Keratinocyte (primary cell): ENCODE results near the gene NDUFA11. TPM values are rescaled to one million over a fixed set of nuclear protein-coding genes. Genes with fewer than 3 reads are reported as not detected.
"Not testable (repeated sequence)": the region's sequence is repeated elsewhere in the genome, so short reads cannot be mapped to it uniquely, and the experiment has no call there.

Experiments
- DNase-seq: peaks from one replicate; pipeline ENCODE4 v3.0.0-alpha.2; 2011; ENCODE audit warnings: low read depth, missing footprints, low spot score
- FAIRE-seq: peaks from 2 replicates; lab custom pipeline; 2011; peaks lifted over from hg19 to GRCh38; lab: Jason Lieb, UNC
- H2AFZ ChIP-seq: 2 replicates; pipeline ENCODE4 v1.6.0; 2012; ENCODE audit warnings: low read length, control low read depth, inconsistent platforms; ENCODE audit not compliant: control insufficient read depth
- H3K27ac ChIP-seq: 2 replicates; pipeline ENCODE4 v1.5.1; 2011; ENCODE audit warnings: low read length; ENCODE audit not compliant: control insufficient read depth, insufficient read depth
- H3K27me3 ChIP-seq: 3 replicates; pipeline ENCODE4 v1.6.0; 2011; ENCODE audit warnings: low read length; ENCODE audit not compliant: control insufficient read depth, insufficient read depth; ENCODE audit errors: extremely low read depth
- H3K36me3 ChIP-seq, 2 experiments: 2 replicates in 1 of 2; 3 replicates in 1 of 2; pipeline ENCODE4 v1.5.1; 2011; ENCODE audit warnings: low read length in 2 of 2, mild to moderate bottlenecking in 1 of 2; ENCODE audit not compliant: control insufficient read depth in 2 of 2, insufficient read depth in 2 of 2; ENCODE audit errors: extremely low read depth in 1 of 2
- H3K4me1 ChIP-seq: 3 replicates; pipeline ENCODE4 v1.5.1; 2011; ENCODE audit warnings: low read length; ENCODE audit not compliant: control insufficient read depth, insufficient read depth; ENCODE audit errors: extremely low read depth
- H3K4me2 ChIP-seq: 3 replicates; pipeline ENCODE4 v1.6.0; 2011; ENCODE audit warnings: low read depth, low read length; ENCODE audit not compliant: control insufficient read depth, insufficient read depth; ENCODE audit errors: extremely low read depth
- H3K4me3 ChIP-seq, 3 experiments: fragments of 200-600 bp in 1 of 3; sonication (generic) in 1 of 3; 2 replicates in 2 of 3; 3 replicates in 1 of 3; pipeline ENCODE4 v1.5.1; 2011 to 2016; ENCODE audit warnings: low read length in 3 of 3, mild to moderate bottlenecking in 3 of 3, control low read depth in 2 of 3, inconsistent platforms in 1 of 3, low read depth in 1 of 3, mixed read lengths in 1 of 3, mixed run types in 1 of 3, moderate library complexity in 1 of 3; ENCODE audit not compliant: control insufficient read depth in 2 of 3, insufficient read depth in 2 of 3; ENCODE audit errors: extremely low read depth in 1 of 3
- H3K79me2 ChIP-seq: 2 replicates; pipeline ENCODE4 v1.6.0; 2012; ENCODE audit warnings: low read length; ENCODE audit not compliant: control insufficient read depth, insufficient read depth
- H3K9ac ChIP-seq: 3 replicates; pipeline ENCODE4 v1.6.0; 2011; ENCODE audit warnings: low read length; ENCODE audit not compliant: control insufficient read depth, insufficient read depth; ENCODE audit errors: extremely low read depth
- H3K9me1 ChIP-seq: 3 replicates; pipeline ENCODE4 v1.6.0; 2011; ENCODE audit warnings: low read length; ENCODE audit not compliant: control insufficient read depth, insufficient read depth; ENCODE audit errors: extremely low read depth
- H3K9me3 ChIP-seq: 2 replicates; pipeline ENCODE4 v1.5.1; 2012; ENCODE audit warnings: low read depth, low read length; ENCODE audit not compliant: control insufficient read depth
- H4K20me1 ChIP-seq: 3 replicates; pipeline ENCODE4 v1.6.0; 2011; ENCODE audit warnings: low read length; ENCODE audit not compliant: control insufficient read depth, insufficient read depth; ENCODE audit errors: extremely low read depth
- CTCF ChIP-seq, 3 experiments: IDR thresholded peaks in 1 of 3; conservative IDR thresholded peaks in 1 of 3; optimal IDR thresholded peaks in 1 of 3; 2 replicates in 2 of 3; 3 replicates in 1 of 3; pipeline versions ENCODE3 to v1.5.1; 2011; ENCODE audit warnings: low read length in 3 of 3, mild to moderate bottlenecking in 3 of 3, moderate library complexity in 2 of 3, control low read depth in 1 of 3, inconsistent platforms in 1 of 3; ENCODE audit not compliant: insufficient read depth in 2 of 3; ENCODE audit errors: extremely low read depth in 1 of 3
- EZH2 ChIP-seq: IDR thresholded peaks from one replicate; pipeline ENCODE4 v1.6.1; 2012; ENCODE audit warnings: inconsistent platforms, mild to moderate bottlenecking, low read length, moderate library complexity
- dilution Hi-C: fragments of 300-500 bp; cut with MboI; formaldehyde crosslinking; loops from one replicate; pipeline ENCODE4 v1.7.0; 2020; ENCODE audit warnings: low sequenced_read_pairs; ENCODE audit not compliant: extremely low pct_ligation_motif_present
- polyA plus RNA-seq, 5 experiments: library from polyadenylated mRNA; depleted of rRNA in 3 of 5; stranded (reverse) in 3 of 5; stranded (forward) in 1 of 5; unstranded in 1 of 5; fragments of >200 nt; gene quantifications; 1 replicate in 1 of 5; 2 replicates in 3 of 5; 3 replicates in 1 of 5; pipeline versions ENCODE4 v1.2.1 to v1.2.3, GENCODE V29; 2011 to 2012; ENCODE audit warnings: missing spikeins in 2 of 5, low read depth in 1 of 5, low replicate concordance in 1 of 5

The NDUFA11 gene
- polyA plus RNA-seq, 1 donor (not counting 4 experiments of a cell fraction or from before 2014, with no cell fraction given), result 122 TPM

GRCh38 chr19:5877427-5877826 lies 26.2 kb downstream of the NDUFA11 start:
- Histone ChIP-seq H3K4me2 (no peak overlapping the region), H4K20me1 (no peaks in the 10 kb centered on the region), H3K9ac (no peak overlapping the region), H2AFZ (no peak overlapping the region), H3K79me2 (no peaks in the 10 kb centered on the region), H3K4me3 (no peak overlapping the region), H3K4me1 (peaks cover 12% of the 10 kb centered on the region), H3K9me1 (no peaks in the 10 kb centered on the region), H3K36me3 (no peaks in the 10 kb centered on the region), H3K9me3 (no peaks in the 10 kb centered on the region), H3K27me3 (peaks cover 9% of the 10 kb centered on the region), H3K27ac (no peak overlapping the region)
- dilution Hi-C loops, result no loop called here
- no peak for TF ChIP-seq CTCF (optimal IDR thresholded peaks at IDR 0.05 in 1 of 3, IDR thresholded peaks at IDR 0.05 in 1 of 3, conservative IDR thresholded peaks at IDR 0.05 in 1 of 3; ENCODE audit: extremely low read depth in 1 of 3, insufficient read depth in 2 of 3, low read length in 3 of 3)
- TF ChIP-seq EZH2, result no peak
- no peak for FAIRE-seq
- no peak for DNase-seq

GRCh38 chr19:5874496-5874895 lies 29.1 kb downstream of the NDUFA11 start:
- H3K9ac ChIP-seq, H3K4me2 ChIP-seq, H3K27me3 ChIP-seq, H3K4me1 ChIP-seq, H3K79me2 ChIP-seq, H2AFZ ChIP-seq, H3K9me3 ChIP-seq, H4K20me1 ChIP-seq, H3K27ac ChIP-seq, H3K4me3 ChIP-seq, H3K36me3 ChIP-seq, DNase-seq, FAIRE-seq, H3K9me1 ChIP-seq, dilution Hi-C loops: not testable (repeated sequence)

- dilution Hi-C loops, result no loop called here
- FAIRE-seq, result no peak
- no peak for TF ChIP-seq CTCF (optimal IDR thresholded peaks at IDR 0.05 in 1 of 3, IDR thresholded peaks at IDR 0.05 in 1 of 3, conservative IDR thresholded peaks at IDR 0.05 in 1 of 3; ENCODE audit: extremely low read depth in 1 of 3, insufficient read depth in 2 of 3, low read length in 3 of 3)
- no peak for TF ChIP-seq EZH2
Observed at GRCh38 chr19:5873617-5874199, 29.9 kb downstream of the NDUFA11 start.

More at GRCh38 chr19:5873617-5874199, 29.9 kb downstream of the NDUFA11 start:
- no peaks in the 10 kb centered on the region for H4K20me1 ChIP-seq
- H3K27ac ChIP-seq, result no peak overlapping the region
- H3K9me3 ChIP-seq, result no peaks in the 10 kb centered on the region
- no peaks in the 10 kb centered on the region for H3K9me1 ChIP-seq
- H3K36me3 ChIP-seq, result no peaks in the 10 kb centered on the region
- no peaks in the 10 kb centered on the region for H3K79me2 ChIP-seq
- no peak overlapping the region for H3K9ac ChIP-seq
- no peak overlapping the region for H3K4me2 ChIP-seq
- peaks cover 9% of the 10 kb centered on the region for H3K4me1 ChIP-seq
- no peak for DNase-seq
- H2AFZ ChIP-seq, result no peak overlapping the region
- no peaks in the 10 kb centered on the region for H3K27me3 ChIP-seq
- H3K4me3 ChIP-seq, result no peak overlapping the region
